NB4 (cell line): Measurements from ENCODE around the gene CHAT.

Source experiments
- DNase-seq: peaks from one replicate; pipeline ENCODE4 v3.0.0; 2010; ENCODE audit warnings: low read depth
- H3K4me3 ChIP-seq: one replicate; pipeline ENCODE4 v1.5.1; 2011; ENCODE audit warnings: mild to moderate bottlenecking, low read depth, low read length, moderate library complexity
- CTCF ChIP-seq: IDR thresholded peaks from one replicate; pipeline ENCODE4 v1.5.1; 2012; ENCODE audit warnings: low read depth, low read length
- MYC ChIP-seq: IDR thresholded peaks from 2 replicates; pipeline ENCODE4 v1.6.1; 2011; ENCODE audit warnings: low read depth, low read length
- POLR2A ChIP-seq: IDR thresholded peaks from 2 replicates; pipeline ENCODE4 v1.6.1; 2011; ENCODE audit warnings: mild to moderate bottlenecking; ENCODE audit not compliant: insufficient read length; ENCODE audit errors: extremely low read depth
- TF ChIP-seq, protein P1 (sequence below): IDR thresholded peaks from 2 replicates; pipeline ENCODE4 v1.6.1; 2011; ENCODE audit warnings: low read depth, low read length

The CHAT gene

DNA sequence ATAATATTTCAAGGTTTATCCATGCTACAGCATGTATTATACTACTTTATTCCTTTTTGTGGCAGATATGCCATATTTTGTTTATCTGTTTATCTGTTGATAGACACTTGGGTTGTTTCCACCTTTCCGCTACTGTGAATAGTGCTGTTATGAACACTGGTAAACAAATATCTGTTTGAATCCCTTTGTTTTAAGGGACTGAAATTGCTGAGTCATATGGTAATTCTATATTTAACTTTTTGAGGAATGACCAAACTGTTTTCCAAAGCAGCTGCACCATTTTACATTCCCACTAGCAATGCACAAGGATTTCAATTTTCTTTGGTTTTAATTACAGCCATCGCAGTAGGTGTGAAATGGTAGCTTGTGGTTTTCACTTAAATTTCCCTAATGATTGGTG lies 69.0 kb downstream of the CHAT start:
- no peak overlapping the region for H3K4me3 ChIP-seq
- DNase-seq, result no peak
- TF ChIP-seq, protein P1, sequence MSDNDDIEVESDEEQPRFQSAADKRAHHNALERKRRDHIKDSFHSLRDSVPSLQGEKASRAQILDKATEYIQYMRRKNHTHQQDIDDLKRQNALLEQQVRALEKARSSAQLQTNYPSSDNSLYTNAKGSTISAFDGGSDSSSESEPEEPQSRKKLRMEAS, result no peak
- TF ChIP-seq POLR2A (no peak), MYC (no peak), CTCF (no peak)

- no peak for DNase-seq
- no peak overlapping the region for H3K4me3 ChIP-seq
- TF ChIP-seq POLR2A, result no peak
- TF ChIP-seq, protein P1, result no peak
- TF ChIP-seq MYC, result no peak
- TF ChIP-seq CTCF, result no peak
Observed at GRCh38 chr10:49686651-49687050, 72.8 kb downstream of the CHAT start.

DNA sequence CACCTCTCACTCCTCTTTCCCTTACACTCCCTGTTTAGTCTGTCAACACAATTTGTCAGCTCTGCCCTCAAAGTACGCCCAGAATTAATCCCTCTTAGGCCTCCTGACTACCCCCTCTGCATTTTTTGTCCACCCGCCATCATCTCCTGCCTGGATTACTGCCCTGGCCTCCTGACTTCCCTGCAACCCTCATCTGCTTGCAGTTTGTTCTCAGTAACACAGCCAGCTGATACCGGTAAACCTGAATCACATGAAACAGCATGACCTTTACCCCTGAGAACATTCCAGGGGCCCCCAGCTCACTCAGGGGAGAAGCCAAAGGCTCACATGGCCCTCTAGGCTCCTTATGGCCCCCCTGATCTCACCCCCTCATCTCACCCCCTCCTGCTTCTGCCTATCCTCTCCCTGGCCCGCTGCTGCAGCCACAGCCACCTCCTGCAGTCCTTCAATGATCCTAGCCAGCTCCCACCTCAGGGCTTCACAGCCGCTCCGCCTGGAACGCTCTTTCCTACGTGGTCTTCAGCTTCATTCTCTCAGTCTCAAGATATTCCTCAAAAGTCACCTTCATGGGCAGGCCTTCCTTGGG lies 74.5 kb downstream of the CHAT start:
- no peak overlapping the region for H3K4me3 ChIP-seq
- TF ChIP-seq MYC (no peak), CTCF (no peak), POLR2A (no peak)
- TF ChIP-seq, protein P1, result no peak
- no peak for DNase-seq

- DNase-seq, result no peak
- no peak for TF ChIP-seq CTCF
- TF ChIP-seq, protein P1, result no peak
- TF ChIP-seq POLR2A, result no peak
- TF ChIP-seq MYC, result no peak
- no peak overlapping the region for H3K4me3 ChIP-seq
Observed at GRCh38 chr10:49688920-49689319, 75.1 kb downstream of the CHAT start.

GRCh38 chr10:49689882-49690510 lies 76.2 kb downstream of the CHAT start:
- DNase-seq, result no peak
- no peak overlapping the region for H3K4me3 ChIP-seq
- TF ChIP-seq POLR2A, result no peak
- TF ChIP-seq, protein P1, result no peak
- no peak for TF ChIP-seq MYC
- TF ChIP-seq CTCF, result no peak
